Heart left ventricle (tissue), 16 donors: ENCODE measurements around the gene KIAA0930. TPM values are rescaled to one million over a fixed set of nuclear protein-coding genes. Genes with fewer than 3 reads are reported as not detected.

Experiments used
- ATAC-seq, 4 donors: fragments of 200-7000 bp; cut with Tn5 transposase; one replicate each; pipeline ENCODE4 v1.9.1; 2020 to 2022; ENCODE audit warnings: moderate library complexity in 4 of 4, mild to moderate bottlenecking in 3 of 4, moderate number of reproducible peaks in 1 of 4
- DNase-seq, 5 donors: peaks; one replicate each; pipeline ENCODE4 v3.0.0-alpha.2; 2020
- H3K27ac ChIP-seq, 12 donors: fragments of 200-600 bp; sonication (generic) in 4 of 12; one replicate each; pipeline versions ENCODE4 v1.5.0 to v1.8.0; 2016 to 2022; ENCODE audit warnings: mild to moderate bottlenecking in 2 of 12
- H3K27me3 ChIP-seq, 9 donors: fragments of 200-600 bp; sonication (generic) in 2 of 9; one replicate each; pipeline versions ENCODE4 v1.5.1 to v1.8.0; 2016 to 2022; ENCODE audit warnings: mild to moderate bottlenecking in 3 of 9
- H3K36me3 ChIP-seq, 9 donors: fragments of 200-600 bp; sonication (generic) in 2 of 9; one replicate each; pipeline versions ENCODE4 v1.5.0 to v1.8.0; 2018 to 2022; ENCODE audit warnings: mild to moderate bottlenecking in 2 of 9
- H3K4me1 ChIP-seq, 12 donors: fragments of 200-600 bp; sonication (generic) in 4 of 12; one replicate each; pipeline versions ENCODE4 v1.5.0 to v1.8.0; 2016 to 2022; ENCODE audit warnings: mild to moderate bottlenecking in 3 of 12
- H3K4me3 ChIP-seq, 12 donors: fragments of 200-600 bp; sonication (generic) in 4 of 12; one replicate each; pipeline versions ENCODE4 v1.5.0 to v1.8.0; 2017 to 2022; ENCODE audit warnings: mild to moderate bottlenecking in 9 of 12, moderate library complexity in 4 of 12
- H3K9me3 ChIP-seq, 12 donors: fragments of 200-600 bp; sonication (generic) in 4 of 12; one replicate each; pipeline versions ENCODE4 v1.5.0 to v1.8.0; 2016 to 2022; ENCODE audit warnings: mild to moderate bottlenecking in 1 of 12
- CTCF ChIP-seq, 12 donors: fragments of 200-600 bp; sonication (generic) in 4 of 12; IDR thresholded peaks; one replicate each; pipeline versions ENCODE4 v1.5.0 to v1.8.0; 2018 to 2022; ENCODE audit warnings: antibody characterized with exemption in 12 of 12, mild to moderate bottlenecking in 5 of 12
- POLR2A ChIP-seq, 2 donors: fragments of 450-650 bp; IDR thresholded peaks; one replicate each; pipeline ENCODE4 v1.6.1; 2017; ENCODE audit warnings: antibody characterized with exemption in 2 of 2, mild to moderate bottlenecking in 2 of 2, moderate library complexity in 2 of 2
- WGBS, 4 donors: extraction: QIAGEN DNeasy Blood & Tissue Kit in 2 of 4; methylation state at CpG; one replicate each; pipeline versions ENCODE4 v1.1.5 to v1.1.7; 2013 to 2018; 5-methylcytosine and 5-hydroxymethylcytosine counted together
- intact Hi-C, 10 donors: fragments of 100-400 bp; cut with DNase I; formaldehyde crosslinking; loops; one replicate each; pipeline versions ENCODE4 v1.11.1 to v1.14.2; 2022
- polyA plus RNA-seq, 2 donors: library from polyadenylated mRNA; stranded (reverse); fragments of 200-250 nt; gene quantifications; one replicate each; pipeline ENCODE4 v1.2.3, GENCODE V29; 2013
- total RNA-seq, 9 donors: library from RNA; depleted of rRNA in 2 of 9; stranded (reverse); fragments of >200 nt in 2 of 9; fragmentation: NEBNext Ultra II Directional in 3 of 9; extraction: Animal tissue kit (Norgen Biotek cat#: 25700) in 3 of 9; gene quantifications; one replicate each; pipeline versions ENCODE4 v1.1.0 to v1.2.4, GENCODE V29; 2016 to 2023
- donor health status: ischemic (EF 13 %, LVEDD 7.1; RV severe dilation, severe dysfunction).
- donor health status: healthy with polysubstance abuse.
- donor health status: DM: no; HTN: yes; CAD: no.
- donor health status: DM: no; HTN: no; CAD: no.
- donor health status: ischemic (EF 25% LVEDD 6.9; RV normal size, moderate dysfunction).
- donor health status: ischemic (EF 25% LVEDD 5.7; RV mildly dilated, moderate dysfunction).
- donor health status: healthy.
- donor health status: DM: yes; HTN: yes; CAD: no.
- donor health status: ischemic (EF 35%, LVEDD 5.7; RV mildly dilated, moderate dysfunction).
- donor health status: nonischemic (EF 11% LVEDD 7.7; RV severe dilation, severe dysfunction).
- donor health status: DM: yes; HTN: yes; CAD: no.
- donor health status: PGD.
- donor health status: ischemic (EF 29% LVEDD 5.4; RV normal size, mild dysfunction).
- donor health status: nonischemic (EF 23%, LVEDD 6.1; RV moderate dilation, normal function).

Gene KIAA0930
- total and polyA plus RNA-seq, 11 donors, result 8.5 to 67.1 (median 18.7) TPM

GRCh38 chr22:45207981-45208664 lies 32.6 kb downstream of the KIAA0930 start:
- Histone ChIP-seq H3K27ac (no peak overlapping the region), H3K4me1 (peaks cover 0 to 27% (median 15%) of the 10 kb centered on the region in 12 donors), H3K27me3 (no peaks in the 10 kb centered on the region), H3K36me3 (peaks cover 0 to 58% (median 3%) of the 10 kb centered on the region in 9 donors), H3K9me3 (no peaks in the 10 kb centered on the region), H3K4me3 (no peak overlapping the region)
- DNase-seq (peak in 2 of 5 donors; percentile 22 to 60), ATAC-seq (no peak)
- intact Hi-C loops, result no loop called here
- WGBS, 4 donors, result 85 to 95% (median 86%) methylated on average over 23 to 24 of the region's 24 CpGs
- TF ChIP-seq POLR2A (IDR thresholded peaks at IDR 0.05), result no peak
- no peak for TF ChIP-seq CTCF (IDR thresholded peaks at IDR 0.05)

GRCh38 chr22:45207533-45207932 lies 33.2 kb downstream of the KIAA0930 start:
- intact Hi-C loops, result no loop called here
- Histone ChIP-seq H3K27ac (no peak overlapping the region), H3K9me3 (no peaks in the 10 kb centered on the region), H3K36me3 (peaks cover 0 to 63% (median 6%) of the 10 kb centered on the region in 9 donors), H3K27me3 (no peaks in the 10 kb centered on the region), H3K4me3 (no peak overlapping the region), H3K4me1 (peaks cover 0 to 21% (median 9%) of the 10 kb centered on the region in 12 donors)
- no peak for TF ChIP-seq POLR2A (IDR thresholded peaks at IDR 0.05)
- no peak for DNase-seq
- WGBS, 4 donors, result 91 to 99% (median 97%) methylated on average over 7 to 13 of the region's 13 CpGs
- no peak for ATAC-seq

- Histone ChIP-seq H3K27me3 (no peaks in the 10 kb centered on the region), H3K4me1 (peaks cover 0 to 8% (median 0%) of the 10 kb centered on the region in 12 donors), H3K9me3 (no peaks in the 10 kb centered on the region), H3K36me3 (peaks cover 0 to 73% (median 6%) of the 10 kb centered on the region in 9 donors), H3K27ac (no peak overlapping the region), H3K4me3 (no peak overlapping the region)
- 86 to 97% (median 89%) methylated on average over 6 of the region's 6 CpGs for WGBS, 4 donors
- intact Hi-C loops, result no loop called here
- no peak for ATAC-seq
- DNase-seq, result peak in 1 of 5 donors; percentile 17
- TF ChIP-seq POLR2A (IDR thresholded peaks at IDR 0.05) (no peak), CTCF (IDR thresholded peaks at IDR 0.05) (no peak)
Observed at GRCh38 chr22:45206233-45206632, 34.5 kb downstream of the KIAA0930 start.

GRCh38 chr22:45205276-45205925 lies 35.3 kb downstream of the KIAA0930 start:
- H3K4me1 ChIP-seq, result peaks cover 0 to 4% (median 0%) of the 10 kb centered on the region in 12 donors

More at GRCh38 chr22:45205276-45205925, 35.3 kb downstream of the KIAA0930 start:
- TF ChIP-seq POLR2A (IDR thresholded peaks at IDR 0.05), result no peak
- no peak for TF ChIP-seq CTCF (IDR thresholded peaks at IDR 0.05)
- WGBS, 4 donors, result 81 to 92% (median 88%) methylated on average over 15 to 20 of the region's 20 CpGs
- peaks cover 0 to 76% (median 6%) of the 10 kb centered on the region in 9 donors for H3K36me3 ChIP-seq
- DNase-seq (no peak), ATAC-seq (no peak)
- no peak overlapping the region for H3K4me3 ChIP-seq
- H3K9me3 ChIP-seq, result no peaks in the 10 kb centered on the region
- intact Hi-C loops, result no loop called here
- no peaks in the 10 kb centered on the region for H3K27me3 ChIP-seq
- H3K27ac ChIP-seq, result no peak overlapping the region
